RPMI7951 (cell line): Measurements from ENCODE around the gene DHX9. TPM values are rescaled to one million over a fixed set of nuclear protein-coding genes. Genes with fewer than 3 reads are reported as not detected.

Experiments
- DNase-seq: peaks from one replicate; pipeline ENCODE4 v3.0.0-alpha.2; 2012; ENCODE audit warnings: low read depth
- total RNA-seq: library from RNA; depleted of rRNA; stranded (reverse); fragments of >200 nt; shearing (Covaris generic); gene quantifications from 2 replicates; pipeline ENCODE4 v1.2.3, GENCODE V29; 2014

DHX9 gene
- total RNA-seq, 1 experiment from 2014 or later, result 126 TPM

GRCh38 chr1:182841368-182841988, 2.3 kb downstream of the DHX9 start:
- DNase-seq, result peak; percentile 26

- DNase-seq, result no peak
These were observed 3.1 kb downstream of the DHX9 start for GRCh38 chr1:182842265-182842664.

GRCh38 chr1:182845379-182845778, 6.2 kb downstream of the DHX9 start:
- no peak for DNase-seq

GRCh38 chr1:182845894-182846293, 6.7 kb downstream of the DHX9 start:
- no peak for DNase-seq

GRCh38 chr1:182847105-182847504, 8.0 kb downstream of the DHX9 start:
- no peak for DNase-seq

GRCh38 chr1:182848736-182849135, 9.6 kb downstream of the DHX9 start:
- DNase-seq, result no peak

GRCh38 chr1:182850319-182850718, 11.2 kb downstream of the DHX9 start:
- DNase-seq, result no peak

- DNase-seq, result no peak
These were observed 12.7 kb downstream of the DHX9 start for GRCh38 chr1:182851825-182852224.

- no peak for DNase-seq
These were observed 16.8 kb downstream of the DHX9 start for GRCh38 chr1:182855911-182856310.

- DNase-seq, result no peak
These were observed 18.1 kb downstream of the DHX9 start for GRCh38 chr1:182857212-182857611.

- no peak for DNase-seq
These were observed 21.5 kb downstream of the DHX9 start for GRCh38 chr1:182860658-182861057.

- DNase-seq, result no peak
These were observed 22.8 kb downstream of the DHX9 start for GRCh38 chr1:182861994-182862393.

- no peak for DNase-seq
These were observed 23.7 kb downstream of the DHX9 start for GRCh38 chr1:182862827-182863226.

- no peak for DNase-seq
These were observed 24.8 kb downstream of the DHX9 start for GRCh38 chr1:182863940-182864339.

- no peak for DNase-seq
These were observed 28.7 kb downstream of the DHX9 start for GRCh38 chr1:182867861-182868260.

- no peak for DNase-seq
These were observed 30.1 kb downstream of the DHX9 start for GRCh38 chr1:182869241-182869666.

GRCh38 chr1:182872881-182873280, 33.7 kb downstream of the DHX9 start:
- no peak for DNase-seq

- no peak for DNase-seq
These were observed 36.7 kb downstream of the DHX9 start for GRCh38 chr1:182875889-182876288.

GRCh38 chr1:182877331-182877730, 38.2 kb downstream of the DHX9 start:
- no peak for DNase-seq

- DNase-seq, result no peak
These were observed 38.7 kb downstream of the DHX9 start for GRCh38 chr1:182877842-182878241.

- no peak for DNase-seq
These were observed 45.7 kb downstream of the DHX9 start for GRCh38 chr1:182884872-182885271.

- DNase-seq, result no peak
These were observed 46.4 kb downstream of the DHX9 start for GRCh38 chr1:182885591-182885990.

- DNase-seq, result no peak
These were observed 47.8 kb downstream of the DHX9 start for GRCh38 chr1:182886985-182887384.
